ENCODE measurements around the gene ADCK2.
"Not testable (repeated sequence)": the region's sequence is repeated elsewhere in the genome, so short reads cannot be mapped to it uniquely, and the experiment has no call there.

The ADCK2 gene

GRCh38 chr7:140645166-140645900 is 27.4 kb upstream of the ADCK2 start:
- DNase-seq (ENCODE audit: extremely low spot score, insufficient read length, low read depth) (no peak), FAIRE-seq (no peak)

GRCh38 chr7:140646931-140647647 is 25.7 kb upstream of the ADCK2 start:
- DNase-seq (ENCODE audit: extremely low spot score, insufficient read length, low read depth) (peak; percentile 35), FAIRE-seq (peak; percentile 69)

- DNase-seq (ENCODE audit: extremely low spot score, insufficient read length, low read depth) (no peak), FAIRE-seq (no peak)
These were observed 23.1 kb upstream of the ADCK2 start for GRCh38 chr7:140649556-140650205.

- DNase-seq (ENCODE audit: extremely low spot score, insufficient read length, low read depth) (no peak), FAIRE-seq (no peak)
These were observed 22.4 kb upstream of the ADCK2 start for GRCh38 chr7:140650367-140650766.

GRCh38 chr7:140653319-140654108 is 19.2 kb upstream of the ADCK2 start:
- DNase-seq (ENCODE audit: extremely low spot score, insufficient read length, low read depth) (no peak), FAIRE-seq (peak; percentile 61)

- FAIRE-seq = no peak
- no peak for DNase-seq (ENCODE audit: extremely low spot score, insufficient read length, low read depth)
These were observed 18.7 kb upstream of the ADCK2 start for GRCh38 chr7:140654109-140654387.

- FAIRE-seq (no peak), DNase-seq (ENCODE audit: extremely low spot score, insufficient read length, low read depth) (no peak)
These were observed 18.1 kb upstream of the ADCK2 start for GRCh38 chr7:140654661-140655060.

- no peak for DNase-seq (ENCODE audit: extremely low spot score, insufficient read length, low read depth)
- FAIRE-seq = no peak
These were observed 17.0 kb upstream of the ADCK2 start for GRCh38 chr7:140655511-140656408.

- FAIRE-seq = peak; percentile 84
- no peak for DNase-seq (ENCODE audit: extremely low spot score, insufficient read length, low read depth)
These were observed 15.9 kb upstream of the ADCK2 start for GRCh38 chr7:140656548-140657515.

GRCh38 chr7:140657891-140658290 is 14.9 kb upstream of the ADCK2 start:
- FAIRE-seq = no peak
- DNase-seq (ENCODE audit: extremely low spot score, insufficient read length, low read depth) = no peak

GRCh38 chr7:140659856-140660255 is 12.9 kb upstream of the ADCK2 start:
- FAIRE-seq (no peak), DNase-seq (ENCODE audit: extremely low spot score, insufficient read length, low read depth) (no peak)

- FAIRE-seq (no peak), DNase-seq (ENCODE audit: extremely low spot score, insufficient read length, low read depth) (no peak)
These were observed 11.6 kb upstream of the ADCK2 start for GRCh38 chr7:140661124-140661523.

GRCh38 chr7:140662938-140663337 is 9.8 kb upstream of the ADCK2 start:
- not testable (repeated sequence) for DNase-seq (ENCODE audit: extremely low spot score, insufficient read length, low read depth); FAIRE-seq

- no peak for DNase-seq (ENCODE audit: extremely low spot score, insufficient read length, low read depth)
- FAIRE-seq = no peak
These were observed 5.3 kb upstream of the ADCK2 start for GRCh38 chr7:140667476-140667875.

- FAIRE-seq = no peak
- DNase-seq (ENCODE audit: extremely low spot score, insufficient read length, low read depth) = no peak
These were observed 4.1 kb upstream of the ADCK2 start for GRCh38 chr7:140668641-140669040.

GRCh38 chr7:140669352-140669751 is 3.4 kb upstream of the ADCK2 start:
- no peak for FAIRE-seq
- no peak for DNase-seq (ENCODE audit: extremely low spot score, insufficient read length, low read depth)

- DNase-seq (ENCODE audit: extremely low spot score, insufficient read length, low read depth); FAIRE-seq: not testable (repeated sequence)
These were observed 2.9 kb upstream of the ADCK2 start for GRCh38 chr7:140669862-140670261.

- no peak for DNase-seq (ENCODE audit: extremely low spot score, insufficient read length, low read depth)
These were observed 2.3 kb upstream of the ADCK2 start for GRCh38 chr7:140670343-140670935.

More at GRCh38 chr7:140670343-140670935, 2.3 kb upstream of the ADCK2 start:
- FAIRE-seq = no peak
